RPMI8226 (cell line): Measurements from ENCODE around the gene GPBP1L1.
"Not testable (repeated sequence)": the region's sequence is repeated elsewhere in the genome, so short reads cannot be mapped to it uniquely, and the experiment has no call there.

Experiments
- DNase-seq: peaks from one replicate; pipeline ENCODE4 v3.0.0-alpha.2; 2015

GPBP1L1 gene

DNA sequence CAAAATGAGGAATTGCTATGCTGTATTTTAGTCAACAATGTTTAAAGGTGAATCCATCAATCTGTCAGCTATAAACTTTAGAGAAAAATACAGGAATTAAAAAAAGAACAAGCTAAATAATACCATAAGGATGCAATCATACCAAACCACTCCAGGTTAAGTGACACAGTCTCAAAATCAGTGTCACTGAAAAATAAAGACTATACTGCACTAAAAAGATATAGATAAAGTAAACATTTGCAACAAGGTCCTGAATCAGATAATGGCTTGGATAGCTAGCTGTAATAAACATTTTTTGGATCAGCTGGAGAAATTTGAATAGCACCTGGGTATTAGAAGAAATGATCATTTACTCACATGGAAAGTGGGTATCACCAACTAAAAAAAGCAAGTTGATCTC lies 7.8 kb downstream of the GPBP1L1 start:
- no peak for DNase-seq

DNA sequence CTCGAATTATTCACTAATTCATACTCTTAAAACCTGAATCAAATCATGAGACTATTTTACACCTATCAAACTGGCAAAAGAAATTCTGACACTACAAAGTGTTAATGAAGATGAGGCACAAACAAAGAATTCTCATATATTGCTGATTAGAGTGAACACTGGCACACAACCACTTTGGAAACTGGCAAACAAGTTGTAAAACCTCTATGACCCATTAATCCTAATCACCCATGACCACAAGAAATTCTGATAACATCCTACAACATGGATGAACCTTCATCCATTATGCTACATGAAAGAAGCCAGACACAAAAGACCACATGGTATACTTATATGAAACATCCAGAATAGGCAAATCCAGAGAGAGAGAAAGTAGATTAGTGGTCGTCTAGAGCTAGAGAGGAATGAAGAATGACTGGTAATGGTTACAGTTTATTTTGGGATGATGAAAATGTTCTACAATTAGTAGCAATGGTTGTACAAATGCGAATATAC lies 8.5 kb downstream of the GPBP1L1 start:
- no peak for DNase-seq

DNA sequence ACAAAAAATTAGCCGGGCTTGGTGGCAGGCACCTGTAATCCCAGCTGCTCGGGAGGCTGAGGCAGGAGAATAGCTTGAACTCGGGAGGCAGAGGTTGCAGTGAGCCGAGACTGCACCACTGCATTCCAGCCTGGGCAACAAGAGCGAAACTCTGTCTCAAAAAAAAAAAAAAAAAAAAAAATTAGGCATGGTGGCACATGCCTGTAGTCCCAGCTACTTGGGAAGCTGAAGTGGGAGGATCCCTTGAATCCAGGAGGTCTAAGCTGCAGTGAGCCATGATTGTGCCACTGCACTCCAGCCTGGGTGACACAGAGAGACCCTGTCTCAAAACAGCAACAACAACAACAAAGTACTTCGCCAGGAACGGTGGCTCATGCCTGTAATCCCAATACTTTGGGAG lies 9.8 kb downstream of the GPBP1L1 start:
- not testable (repeated sequence) for DNase-seq

DNA sequence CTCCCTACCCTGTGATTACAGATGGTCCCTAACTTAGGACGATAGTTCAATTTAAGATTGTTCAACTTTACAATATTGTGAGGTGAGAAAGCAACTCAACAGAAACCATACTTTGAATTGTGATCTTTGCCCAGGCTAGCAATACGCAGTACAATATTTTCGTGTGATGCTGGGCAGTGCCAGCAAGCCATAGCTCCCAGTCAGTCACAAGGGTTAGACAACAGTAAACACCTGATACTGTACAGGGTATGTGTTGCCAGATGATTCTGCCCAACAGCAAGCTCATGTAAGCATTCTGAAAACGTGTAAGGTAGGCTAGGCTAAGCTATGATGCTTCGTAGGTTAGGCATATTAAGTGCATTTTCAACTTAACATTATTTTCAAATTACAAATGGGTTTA lies 11.9 kb downstream of the GPBP1L1 start:
- DNase-seq: no peak

DNA sequence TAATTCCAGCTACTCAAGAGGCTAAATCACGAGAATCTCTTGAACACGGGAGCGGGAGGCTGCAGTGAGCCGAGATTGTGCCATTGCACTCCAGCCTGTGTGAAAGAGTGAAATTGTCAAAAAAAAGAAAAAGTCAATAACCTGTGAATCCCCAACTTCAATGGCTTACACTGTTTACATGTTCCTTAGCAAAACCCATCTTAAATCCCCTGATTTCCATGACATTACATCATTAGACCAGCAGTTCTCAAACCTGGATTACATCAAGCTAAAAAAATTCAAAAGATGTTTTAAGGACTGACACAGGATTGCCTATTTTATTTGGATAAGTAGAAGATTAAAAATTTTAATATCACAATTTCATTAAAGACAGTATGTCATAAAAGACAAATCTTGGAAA lies 12.4 kb downstream of the GPBP1L1 start:
- DNase-seq: no peak

DNA sequence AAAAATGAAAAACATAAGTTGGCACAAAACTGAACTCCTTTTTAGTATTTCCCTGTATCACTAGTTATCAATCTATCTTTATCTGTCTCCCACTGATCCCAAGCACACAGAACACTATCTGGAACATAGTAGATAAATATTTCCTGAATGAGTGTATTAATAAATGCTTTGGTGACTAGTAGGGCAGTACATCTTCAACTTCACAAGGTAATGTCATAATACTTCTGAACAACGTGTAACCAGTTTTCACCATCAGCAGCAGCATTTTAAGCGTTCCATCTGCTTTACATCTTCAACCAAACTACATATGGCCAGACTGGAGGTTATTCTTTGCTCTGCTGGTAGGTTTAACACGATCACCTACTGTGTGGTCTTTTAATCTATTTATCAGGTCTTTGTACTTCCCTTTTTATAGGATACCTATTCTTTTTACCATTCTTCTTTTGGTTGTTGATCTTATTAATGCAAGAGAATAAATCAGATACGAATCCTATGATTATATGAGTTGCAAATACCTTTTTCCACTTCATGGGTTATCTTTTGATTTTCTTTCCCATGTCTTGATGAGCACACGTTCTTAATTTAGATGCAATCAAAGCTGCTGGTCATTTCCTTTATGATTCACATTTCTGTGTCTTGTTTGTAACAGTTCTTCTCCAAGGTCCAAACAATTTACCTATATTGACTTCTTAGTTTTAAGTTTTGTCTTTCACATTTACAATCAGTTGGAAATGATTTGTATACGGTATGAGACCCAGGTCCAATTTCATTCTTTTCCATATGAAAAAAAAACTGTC lies 16.3 kb downstream of the GPBP1L1 start:
- no peak for DNase-seq

DNA sequence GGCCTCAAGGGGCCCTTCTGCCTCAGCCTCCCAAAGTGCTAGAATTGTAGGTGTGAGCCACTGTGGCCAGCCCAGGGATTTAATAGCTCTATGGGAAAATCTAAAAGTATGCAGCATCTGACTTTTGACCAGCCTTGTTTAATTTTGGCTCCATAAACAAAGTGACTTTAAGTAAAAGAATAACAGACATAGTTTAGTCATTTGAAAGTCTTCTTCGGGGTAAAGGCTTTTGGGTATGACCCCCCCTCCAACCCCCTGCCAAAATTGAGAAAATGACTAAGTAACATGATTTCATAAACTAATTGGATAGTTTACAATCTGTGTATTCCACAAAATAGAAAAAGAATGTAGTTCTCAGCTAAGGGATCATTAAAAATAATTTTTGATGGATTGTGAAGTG lies 17.0 kb downstream of the GPBP1L1 start:
- DNase-seq: no peak

DNA sequence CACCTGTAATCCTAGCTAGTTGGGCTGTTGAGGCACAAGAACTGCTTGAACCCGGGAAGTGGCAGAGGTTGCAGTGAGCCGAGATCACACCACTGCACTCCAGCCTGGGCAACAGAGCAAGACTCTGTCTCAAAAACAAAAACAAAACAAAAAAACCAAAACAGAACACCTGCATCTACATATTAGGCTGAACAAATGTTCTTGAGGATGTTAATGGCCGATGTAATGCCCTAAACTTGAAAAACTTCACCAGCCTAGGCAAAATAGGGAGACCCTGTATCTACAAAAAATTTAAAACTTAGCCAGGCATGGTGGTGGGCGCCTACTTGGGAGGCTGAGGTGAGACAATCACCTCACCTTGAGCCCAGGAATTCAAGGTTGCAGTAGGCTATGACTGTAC lies 17.8 kb downstream of the GPBP1L1 start:
- DNase-seq: no peak

DNA sequence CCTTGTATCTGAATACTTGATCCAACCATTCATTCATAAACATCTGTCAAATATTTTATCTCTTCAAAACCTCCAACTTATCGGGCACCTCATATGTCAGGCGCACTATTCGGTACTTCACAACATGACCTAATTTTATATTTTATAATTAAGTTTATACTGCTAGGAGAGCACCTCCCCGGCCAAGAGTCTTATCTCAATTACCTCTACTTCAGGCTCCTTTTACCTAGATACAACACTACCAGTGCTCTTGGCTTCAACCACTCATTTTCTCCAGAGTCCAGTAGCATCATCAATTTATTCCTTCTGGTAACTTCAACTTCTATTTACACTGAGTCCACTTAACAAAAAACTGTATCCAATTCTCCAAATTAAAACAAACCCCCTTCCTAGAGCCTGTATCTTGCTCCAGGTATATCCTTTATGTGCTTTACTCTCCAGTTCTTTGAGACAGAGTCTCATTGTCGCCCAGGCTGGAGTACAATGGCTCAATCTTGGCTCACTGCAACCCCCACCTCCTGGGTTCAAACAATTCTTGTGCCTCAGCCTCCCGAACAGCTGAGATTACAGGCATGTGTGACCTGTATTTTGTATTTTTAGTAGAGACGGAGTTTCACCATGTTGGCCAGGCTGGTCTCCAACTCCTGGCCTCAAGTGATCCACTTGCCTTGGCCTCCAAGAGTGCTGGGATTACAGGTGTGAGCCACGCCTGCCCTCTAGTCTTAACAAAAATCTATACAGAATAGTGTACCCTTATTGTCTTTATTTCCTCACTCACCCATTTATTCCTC lies 18.8 kb downstream of the GPBP1L1 start:
- no peak for DNase-seq

DNA sequence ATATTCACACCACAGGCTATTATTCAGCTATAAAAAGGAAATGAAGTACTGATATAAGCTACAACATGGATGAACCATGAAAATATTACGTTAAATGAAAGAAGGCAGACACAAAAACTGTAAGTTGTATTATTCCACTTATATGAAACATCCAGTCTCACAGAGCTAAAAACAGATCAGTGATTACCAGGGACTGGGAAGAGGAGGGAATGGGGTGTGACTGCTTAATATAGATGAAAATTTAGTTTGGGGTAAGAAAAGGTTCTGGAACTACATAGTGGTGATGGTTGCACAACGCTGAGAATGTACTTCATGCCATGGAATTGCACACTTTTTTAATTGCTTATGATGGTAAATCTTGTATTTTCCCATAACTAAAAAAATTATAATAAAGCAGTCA lies 19.5 kb downstream of the GPBP1L1 start:
- DNase-seq: no peak

DNA sequence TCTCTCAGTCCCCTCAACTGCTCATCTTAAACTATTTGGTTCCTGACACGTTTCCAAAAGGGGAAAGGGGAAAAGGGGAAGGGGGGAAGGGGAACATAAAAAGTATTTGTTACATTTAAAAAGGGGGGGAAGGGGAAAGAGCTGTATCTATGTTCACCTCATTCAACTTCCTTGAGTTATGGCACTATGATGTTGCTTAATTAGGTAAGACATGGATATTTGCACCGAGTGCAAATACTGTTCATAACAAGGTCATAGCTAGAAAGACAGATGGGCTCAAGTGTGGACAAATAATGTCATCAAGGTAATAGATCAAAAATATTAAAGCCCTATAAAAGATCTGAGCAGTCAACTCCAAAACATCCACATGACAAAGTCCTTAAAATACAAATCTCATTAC lies 26.0 kb downstream of the GPBP1L1 start:
- DNase-seq: no peak

DNA sequence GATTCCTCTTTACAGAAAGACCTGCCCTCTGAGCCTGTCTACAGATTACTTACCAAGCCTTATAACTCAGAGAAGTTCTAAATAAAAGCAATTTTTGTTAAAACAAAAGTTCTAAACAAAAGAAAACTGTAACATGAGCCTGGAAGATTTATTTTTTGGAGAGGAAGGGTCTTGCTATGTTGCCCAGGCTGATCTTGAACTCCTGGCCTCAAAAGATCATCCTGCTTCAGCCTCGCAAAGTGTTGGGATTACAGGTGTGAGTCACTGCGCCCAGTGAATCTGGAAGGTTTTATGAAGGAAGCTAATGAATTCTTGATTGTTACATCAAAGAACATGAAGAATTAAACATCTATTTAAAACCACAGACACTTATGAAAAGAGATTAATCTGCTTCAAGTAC lies 27.1 kb downstream of the GPBP1L1 start:
- no peak for DNase-seq

DNA sequence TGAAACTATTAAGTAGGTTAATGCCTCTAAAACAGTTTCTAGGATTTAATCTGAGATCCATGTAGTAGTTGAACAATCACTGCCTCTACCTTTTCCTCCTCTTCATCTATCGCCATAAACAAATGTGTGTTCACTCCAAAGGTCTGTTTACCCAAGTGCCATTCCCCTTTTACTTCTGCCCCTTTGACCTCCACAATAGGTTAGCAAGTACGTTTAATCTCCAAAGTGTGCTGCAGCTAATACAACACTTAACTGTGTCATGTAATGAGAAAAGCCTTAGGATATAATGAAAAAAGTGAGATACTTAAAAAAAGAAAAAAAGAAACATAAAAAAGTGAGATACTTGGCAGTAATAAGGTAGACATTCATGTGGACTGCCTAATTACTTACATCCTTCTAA lies 28.2 kb downstream of the GPBP1L1 start:
- no peak for DNase-seq

DNA sequence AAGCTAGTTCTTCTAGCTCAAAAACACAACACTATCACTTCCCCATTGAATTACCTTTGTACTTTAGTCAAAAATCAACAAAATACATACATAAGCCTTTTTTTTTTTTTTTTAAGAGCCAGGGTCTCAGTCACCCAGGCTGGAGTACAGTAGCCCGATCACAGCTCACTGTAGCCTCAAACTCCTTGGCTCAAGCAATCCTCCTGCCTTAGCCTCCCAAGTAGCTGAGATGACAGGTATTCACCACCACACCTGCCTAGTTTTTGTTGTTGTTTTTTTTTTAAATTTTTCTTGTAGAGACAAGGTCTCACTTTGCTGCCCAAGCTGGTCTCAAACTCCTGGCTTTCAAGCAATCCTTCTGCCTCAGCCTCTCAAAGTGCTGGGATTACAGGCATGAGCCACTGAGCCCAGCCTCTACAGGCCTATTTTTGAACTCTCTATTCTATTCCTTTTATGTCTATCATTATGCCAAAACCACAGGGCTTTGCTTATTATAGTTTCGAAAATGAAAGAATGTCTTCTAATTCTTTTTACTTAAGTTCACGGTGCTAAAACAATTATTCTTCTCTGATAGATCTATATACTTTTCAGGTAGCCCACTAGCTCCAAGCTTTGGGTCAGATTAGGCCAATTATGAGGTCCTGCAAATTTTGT lies 29.6 kb downstream of the GPBP1L1 start:
- no peak for DNase-seq

DNA sequence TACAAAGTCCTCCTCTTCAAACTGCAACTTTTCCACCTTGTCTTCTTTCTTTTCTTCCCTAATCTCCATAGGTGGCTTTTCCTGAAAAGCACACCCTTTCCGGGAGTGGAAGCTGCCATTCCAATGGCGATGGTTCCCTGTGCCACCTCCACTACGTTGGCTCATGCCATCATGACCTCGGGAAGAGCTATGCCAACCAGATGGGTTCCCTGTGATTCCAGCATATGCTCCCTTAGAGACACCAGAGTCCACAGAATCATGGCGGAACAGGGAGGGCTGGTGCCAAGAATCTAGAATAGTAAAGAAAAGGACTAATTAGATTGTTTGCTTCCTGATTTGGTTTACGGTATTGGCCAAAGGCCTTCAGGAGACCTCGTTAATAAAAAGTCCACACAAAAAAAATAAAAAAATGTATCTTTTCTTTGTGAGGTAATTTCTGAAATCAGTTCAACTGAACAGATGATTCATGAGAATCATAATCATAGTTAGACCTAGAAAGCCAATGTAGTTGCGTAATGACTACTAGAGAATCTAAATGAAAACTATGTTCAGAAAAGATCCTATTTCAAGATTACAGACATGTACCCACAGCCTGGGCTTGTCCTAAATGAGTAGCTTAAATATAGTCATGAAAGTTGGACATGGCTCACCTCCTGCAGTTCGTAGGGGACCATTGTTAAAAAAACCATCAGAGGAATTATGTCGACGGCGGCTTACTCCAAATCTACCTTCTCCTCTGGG lies 31.6 kb downstream of the GPBP1L1 start:
- no peak for DNase-seq

DNA sequence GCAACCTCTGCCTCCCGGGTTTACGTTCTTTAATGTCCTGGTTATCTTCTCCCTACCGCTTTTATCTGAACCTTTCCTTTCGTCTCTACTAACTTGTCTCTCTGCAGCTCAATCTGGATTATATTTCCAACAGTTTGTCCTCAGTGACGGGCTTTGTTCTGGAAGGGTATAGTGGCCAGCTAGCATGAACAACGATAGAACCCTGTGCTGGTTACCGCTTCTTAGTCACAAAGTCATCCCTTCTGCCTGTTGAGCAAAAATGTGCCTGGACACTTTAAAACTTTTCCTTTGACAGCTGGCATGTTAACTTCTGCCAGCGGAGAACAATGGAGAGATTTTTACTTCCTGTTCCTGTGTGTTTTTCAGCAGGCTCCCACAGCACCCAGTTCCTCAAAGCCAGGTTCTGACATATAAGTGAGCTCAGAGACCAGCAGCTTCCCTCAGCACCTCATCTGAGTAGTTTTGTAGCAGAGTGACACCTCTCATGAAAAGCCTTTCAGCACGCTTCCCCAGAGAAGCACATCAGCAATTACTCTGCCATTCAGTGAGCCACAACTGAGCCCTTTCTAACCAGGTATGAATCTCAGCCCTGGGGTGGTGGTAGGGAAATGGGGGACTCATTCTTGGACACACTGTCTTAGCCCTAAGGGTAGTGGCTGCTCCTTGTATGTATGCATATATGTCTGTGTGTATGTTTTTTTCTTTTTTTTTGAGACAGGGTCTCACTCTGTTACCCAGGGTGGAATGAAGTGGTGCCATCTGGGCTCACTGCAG lies 38.9 kb downstream of the GPBP1L1 start:
- DNase-seq: no peak

DNA sequence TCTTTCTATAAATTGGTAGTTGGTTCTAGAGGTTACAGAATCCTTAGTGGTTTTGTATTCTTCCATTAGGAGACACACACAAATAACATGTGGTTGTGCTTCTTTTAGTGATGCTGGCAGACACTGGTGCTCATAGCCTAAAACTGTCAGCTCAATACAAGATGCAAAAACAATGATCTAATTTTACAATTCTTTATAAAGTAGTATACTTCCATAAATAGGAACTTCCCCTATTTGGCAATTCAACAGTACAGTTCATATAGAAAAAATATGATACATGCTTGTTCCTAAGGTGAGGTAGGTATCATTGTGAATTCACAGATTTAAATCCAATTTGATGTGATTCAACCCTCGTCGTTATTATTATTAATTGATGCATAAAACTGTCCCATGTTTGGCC lies 41.7 kb downstream of the GPBP1L1 start:
- no peak for DNase-seq

DNA sequence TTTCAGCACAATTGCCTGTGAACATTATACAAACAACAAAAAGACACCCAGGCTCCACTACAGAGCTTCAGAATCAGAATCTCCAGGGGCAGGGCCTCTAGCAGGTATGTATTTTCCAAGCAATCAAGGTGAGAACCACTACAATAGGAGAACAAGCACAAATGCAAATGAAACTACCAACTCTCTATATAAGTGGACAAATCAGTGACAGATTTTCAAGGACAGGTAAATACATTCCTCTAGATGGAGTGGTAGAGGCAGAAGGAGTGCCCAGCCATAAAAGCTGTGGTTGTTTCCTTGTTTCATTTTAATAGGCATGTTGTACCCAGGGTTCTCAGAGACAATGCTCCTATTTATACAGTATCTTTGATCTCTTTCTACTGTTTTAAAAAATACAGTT lies 42.4 kb downstream of the GPBP1L1 start:
- no peak for DNase-seq

DNA sequence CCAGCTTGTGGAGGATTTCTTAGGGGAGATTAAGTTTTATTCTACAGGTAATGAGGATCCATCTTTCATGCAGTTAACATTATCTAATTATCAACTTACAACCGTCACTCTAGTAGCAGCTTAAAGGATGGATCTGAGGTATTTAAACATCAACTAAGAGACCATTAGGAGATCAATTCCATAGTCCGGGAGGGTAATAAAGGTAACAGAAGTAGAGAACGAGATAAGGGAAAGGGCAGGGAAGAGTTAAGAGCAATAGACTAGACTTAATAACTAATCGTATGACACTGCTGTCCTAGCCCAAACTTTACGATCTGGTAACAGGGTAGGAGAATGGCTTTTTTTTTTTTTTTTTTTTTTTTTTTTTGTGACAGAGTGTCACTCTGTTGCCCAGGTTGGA lies 43.0 kb downstream of the GPBP1L1 start:
- no peak for DNase-seq

DNA sequence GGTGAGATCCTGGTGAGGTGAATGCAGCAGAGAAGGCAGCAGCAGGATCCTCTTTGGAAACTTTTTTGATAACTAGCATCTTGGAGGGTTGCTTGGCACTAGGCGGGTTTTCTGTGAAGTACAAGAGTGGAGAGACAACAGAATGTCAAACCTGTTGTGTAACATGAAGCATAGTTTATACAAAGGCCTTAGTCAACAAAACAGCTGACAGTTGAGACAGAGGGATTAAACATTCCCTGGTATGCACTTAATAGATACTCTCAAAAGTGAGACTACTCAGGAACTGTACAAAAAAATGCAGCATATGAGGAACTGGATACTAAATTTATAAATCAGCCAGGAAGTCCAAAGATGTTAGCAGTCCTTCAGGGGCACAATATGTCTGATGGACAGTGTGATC lies 46.0 kb downstream of the GPBP1L1 start:
- no peak for DNase-seq

DNA sequence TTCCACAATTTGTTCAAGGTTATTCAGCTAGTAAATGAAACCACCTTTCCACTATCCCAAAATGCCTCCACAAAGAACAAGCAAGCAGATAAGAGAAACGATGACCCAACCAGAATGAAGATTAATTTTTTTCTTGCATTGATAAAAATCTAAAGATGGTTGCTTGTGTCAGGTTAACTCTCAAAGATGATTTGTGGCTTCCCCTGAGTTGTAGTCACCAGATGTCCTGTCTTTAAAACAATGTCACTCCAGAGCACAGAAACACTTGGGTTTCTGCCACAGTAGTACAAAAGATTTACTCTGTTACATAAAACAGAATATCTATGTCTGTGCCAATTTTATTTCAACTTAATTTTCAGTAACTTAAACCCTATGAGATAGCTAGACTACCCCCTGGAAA lies 51.1 kb downstream of the GPBP1L1 start:
- no peak for DNase-seq

DNA sequence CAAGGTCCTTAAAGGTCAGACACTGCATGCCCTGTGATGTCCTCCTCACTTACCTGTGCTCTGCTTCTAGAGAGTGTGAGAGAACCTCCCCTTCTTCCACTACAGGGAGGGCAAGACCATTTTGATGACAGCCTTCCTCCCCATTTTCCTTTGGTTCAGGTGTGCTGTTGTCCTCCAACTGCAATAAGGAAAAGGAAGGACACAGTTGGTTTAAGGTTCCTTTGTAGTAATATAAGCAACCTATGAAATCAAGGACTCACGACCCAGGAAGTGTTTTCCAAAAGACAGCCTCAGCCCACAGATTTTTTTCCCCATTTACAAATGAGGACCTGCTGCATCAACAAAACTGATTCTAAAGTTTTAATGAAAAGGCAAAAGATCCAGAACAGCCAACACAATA lies 55.9 kb downstream of the GPBP1L1 start:
- no peak for DNase-seq
